ENCODE data around the gene HYKK. TPM values are rescaled to one million over a fixed set of nuclear protein-coding genes. Genes with fewer than 3 reads are reported as not detected.

The HYKK gene
- total RNA-seq, 1 experiment from 2014 or later = 3.1 TPM

- Histone ChIP-seq H4K8ac (replicated peaks; ENCODE audit: insufficient read length, low read depth, low read length) (no peak overlapping the region), H3K14ac (ENCODE audit: insufficient read depth, low read length) (no peak overlapping the region), H2BK120ac (ENCODE audit: low read depth, low read length, poor library complexity, severe bottlenecking) (no peak overlapping the region), H2BK12ac (ENCODE audit: insufficient read length, low read depth, low read length) (no peak overlapping the region), H3T11ph (ENCODE audit: low read length) (no peak overlapping the region), H3K27me3 (ENCODE audit: insufficient read depth, low read length) (no peaks in the 10 kb centered on the region), H3K9ac (ENCODE audit: extremely low read depth, insufficient read length, low read length) (no peak overlapping the region), H2AFZ (ENCODE audit: low read length) (no peak overlapping the region), H3K4me1 (ENCODE audit: insufficient read depth, low read length) (no peaks in the 10 kb centered on the region), H4K91ac (ENCODE audit: insufficient read length, low read depth, low read length) (no peak overlapping the region), H3K56ac (ENCODE audit: insufficient read length, low read depth, low read length) (no peak overlapping the region), H2BK20ac (ENCODE audit: low read depth, low read length, poor library complexity, severe bottlenecking) (no peak overlapping the region), H3K4ac (ENCODE audit: low read depth, low read length) (no peak overlapping the region), H2BK15ac (ENCODE audit: low read depth, low read length) (no peak overlapping the region), H4K5ac (ENCODE audit: insufficient read length, low read depth, low read length) (no peak overlapping the region), H3K23ac (ENCODE audit: insufficient read length, low read depth, low read length) (no peak overlapping the region), H3K4me2 (ENCODE audit: insufficient read depth, insufficient read length, low read length) (no peak overlapping the region), H4K20me1 (ENCODE audit: control insufficient read depth, insufficient read depth, insufficient read length) (no peaks in the 10 kb centered on the region), H3K79me1 (ENCODE audit: insufficient read depth, low read depth, low read length, poor library complexity, severe bottlenecking) (no peaks in the 10 kb centered on the region), H3K18ac (ENCODE audit: insufficient read length, low read depth, low read length) (no peak overlapping the region), H2BK5ac (ENCODE audit: insufficient read length, low read length) (no peak overlapping the region), H3K27ac (ENCODE audit: insufficient read length, low read depth, low read length) (no peak overlapping the region), H3K23me2 (ENCODE audit: insufficient read length, low read depth, low read length, poor library complexity, severe bottlenecking) (peaks cover 5% of the 10 kb centered on the region), H3K79me2 (ENCODE audit: insufficient read depth, low read length) (no peaks in the 10 kb centered on the region; the same call in 1 of the 2 replicates), H2AK5ac (ENCODE audit: insufficient read length, low read length) (no peak overlapping the region), H3K9me3 (ENCODE audit: control insufficient read depth, low read depth, low read length) (no peaks in the 10 kb centered on the region)
- TF ChIP-seq CTCF (conservative IDR thresholded peaks at IDR 0.05) = no peak
- no peak overlapping the region for H3K4me3 Mint-ChIP-seq
- no peak overlapping the region for H3K27ac Mint-ChIP-seq
- H3K9me3 Mint-ChIP-seq = peaks cover 6 to 12% of the 10 kb centered on the region in 2 experiments
- no peak for DNase-seq
- peaks cover 6% of the 10 kb centered on the region for H3K27me3 Mint-ChIP-seq (ENCODE audit: low read depth)
- peaks cover 28 to 42% (median 40%) of the 10 kb centered on the region in 3 experiments for H3K36me3 Mint-ChIP-seq (ENCODE audit: insufficient read depth in 1 of 3, low read depth in 3 of 3)
- no CpG with 5 or more reads among the region's 2 CpGs for WGBS (ENCODE audit: extremely low coverage, insufficient read length, low lambda C conversion rate)
- peaks cover 3 to 4% of the 10 kb centered on the region in 2 experiments; a peak in 2 of 4 replicates for H3K4me1 Mint-ChIP-seq
Measured at GRCh38 chr15:78502641-78503040, 4.7 kb upstream of the HYKK start.
